GM10847 (cell line): ENCODE results near the gene LNPK.

Experiments used
- POLR2A ChIP-seq: IDR thresholded peaks from 2 replicates; pipeline ENCODE4 v1.6.1; 2011; ENCODE audit not compliant: insufficient read length; ENCODE audit errors: extremely low read depth

The LNPK gene, protein sequence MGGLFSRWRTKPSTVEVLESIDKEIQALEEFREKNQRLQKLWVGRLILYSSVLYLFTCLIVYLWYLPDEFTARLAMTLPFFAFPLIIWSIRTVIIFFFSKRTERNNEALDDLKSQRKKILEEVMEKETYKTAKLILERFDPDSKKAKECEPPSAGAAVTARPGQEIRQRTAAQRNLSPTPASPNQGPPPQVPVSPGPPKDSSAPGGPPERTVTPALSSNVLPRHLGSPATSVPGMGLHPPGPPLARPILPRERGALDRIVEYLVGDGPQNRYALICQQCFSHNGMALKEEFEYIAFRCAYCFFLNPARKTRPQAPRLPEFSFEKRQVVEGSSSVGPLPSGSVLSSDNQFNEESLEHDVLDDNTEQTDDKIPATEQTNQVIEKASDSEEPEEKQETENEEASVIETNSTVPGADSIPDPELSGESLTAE

DNA sequence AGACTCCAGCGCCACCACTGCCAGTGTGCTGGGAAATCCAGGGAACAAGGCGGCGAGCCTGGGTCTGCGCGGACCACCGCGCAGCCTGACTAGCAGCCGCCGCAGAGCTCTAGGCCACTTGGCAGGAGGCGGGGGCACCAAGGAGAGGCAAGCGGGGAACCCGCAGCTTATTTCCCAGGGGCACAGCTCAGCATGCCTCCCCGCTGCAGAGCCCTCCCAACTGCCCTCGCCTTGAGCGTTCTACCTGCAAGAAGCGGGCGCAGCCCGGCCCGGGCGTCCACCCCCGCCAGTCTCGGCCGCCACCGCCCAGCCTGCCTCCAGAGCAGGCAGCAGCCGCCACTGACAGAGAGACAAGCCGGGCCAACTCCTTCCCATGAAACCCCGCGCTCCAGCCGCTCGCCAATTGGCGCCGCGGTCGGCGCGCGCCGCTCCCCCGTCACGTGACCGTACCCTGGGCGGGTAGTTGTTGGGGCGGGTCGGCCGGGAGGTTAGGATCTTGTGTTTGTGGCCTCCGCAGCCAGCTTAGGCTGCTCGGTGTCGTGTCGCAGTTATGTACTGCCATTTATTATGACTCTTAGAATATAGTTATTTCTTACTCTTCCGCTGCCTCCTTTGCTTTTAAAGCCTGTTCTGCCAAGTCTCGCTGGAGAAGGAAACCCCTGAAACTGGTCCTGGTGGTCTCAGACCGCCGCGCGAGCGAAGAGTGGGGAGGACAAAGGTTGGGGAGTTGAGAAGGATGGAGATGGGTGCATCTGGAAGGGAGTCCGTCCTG lies at the start of gene LNPK:
Gene LNPK, minus strand, starts transcription at position 352 of the 772 bp plus-strand sequence. CDS start 6,683 bp downstream, outside the sequence.
- TF ChIP-seq POLR2A, result peak; percentile 92

- no peak for TF ChIP-seq POLR2A
Observed at GRCh38 chr2:176039375-176039774, 37.3 kb upstream of the LNPK start.

- TF ChIP-seq POLR2A, result no peak
Observed at GRCh38 chr2:176038694-176039093, 36.6 kb upstream of the LNPK start.

DNA sequence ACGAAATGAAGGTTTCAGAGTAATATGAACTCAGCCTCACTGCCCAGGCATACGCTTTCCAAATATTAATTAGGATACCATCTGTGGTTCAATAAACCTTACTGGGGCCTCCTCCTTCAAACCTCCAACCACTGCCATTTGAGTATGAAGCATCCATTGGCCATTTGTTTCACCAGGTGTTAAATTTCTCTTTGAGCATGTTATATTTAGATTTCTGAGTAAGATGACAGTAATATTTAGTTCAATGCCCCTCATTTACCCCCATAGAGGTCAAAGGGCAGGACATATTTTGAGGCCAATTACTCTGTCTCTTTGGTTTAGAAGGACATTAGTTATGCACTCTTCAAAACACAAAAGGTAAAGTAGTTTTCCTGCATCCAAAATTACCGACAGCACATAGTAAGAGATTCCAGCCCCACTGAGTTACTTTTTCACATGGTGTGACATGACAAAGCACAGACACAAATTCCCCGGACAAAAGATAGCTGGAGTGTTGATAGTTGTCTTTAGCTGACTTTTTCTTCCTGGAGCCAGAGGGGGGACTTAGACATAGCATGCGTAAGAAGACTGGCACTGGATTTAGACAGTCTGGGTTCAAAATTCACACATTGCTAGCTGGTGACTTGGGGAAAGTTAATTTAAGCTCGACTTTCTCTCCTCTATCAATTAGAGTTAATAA lies 33.1 kb upstream of the LNPK start:
- TF ChIP-seq POLR2A, result no peak

- no peak for TF ChIP-seq POLR2A
Observed at GRCh38 chr2:176027806-176028205, 25.7 kb upstream of the LNPK start.

DNA sequence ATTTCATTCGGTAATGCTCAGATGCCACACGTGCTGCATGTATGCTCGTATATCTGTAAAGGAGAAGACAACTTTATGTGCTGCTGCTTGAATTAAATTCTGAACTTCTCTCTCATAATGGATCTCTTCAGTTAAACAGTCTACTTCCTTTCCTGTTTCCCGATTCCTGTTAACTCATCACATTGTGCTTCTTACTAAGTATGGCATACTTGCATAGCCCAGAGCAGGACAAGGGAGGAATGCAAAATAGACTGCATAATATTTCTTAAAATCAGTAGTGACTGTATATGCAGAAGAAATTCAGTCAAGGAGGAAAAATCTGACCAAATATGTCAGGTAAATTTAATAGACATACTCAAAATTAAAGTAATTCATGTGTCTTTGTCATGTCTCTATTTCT lies 23.9 kb upstream of the LNPK start:
- TF ChIP-seq POLR2A, result no peak

DNA sequence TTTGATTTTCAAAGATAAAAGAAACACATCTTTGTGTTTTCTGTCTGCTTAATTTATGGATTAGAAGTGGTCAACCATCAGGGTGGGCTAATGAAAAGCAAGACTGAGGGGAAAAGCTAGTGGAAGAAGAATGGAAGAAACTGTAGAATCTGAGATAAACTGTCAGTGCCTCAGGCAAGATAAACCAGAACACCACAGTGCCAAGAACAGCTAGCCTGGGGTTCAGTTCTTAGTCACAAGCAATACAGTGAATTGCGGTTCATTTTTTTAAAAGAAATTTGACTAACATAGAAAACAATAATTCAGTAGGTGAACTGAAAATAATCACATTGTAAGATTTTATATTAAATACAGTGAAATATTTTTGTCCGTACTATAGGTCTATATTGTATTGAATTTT lies 22.0 kb upstream of the LNPK start:
- no peak for TF ChIP-seq POLR2A

- TF ChIP-seq POLR2A, result no peak
Observed at GRCh38 chr2:176022048-176022447, 20.0 kb upstream of the LNPK start.

DNA sequence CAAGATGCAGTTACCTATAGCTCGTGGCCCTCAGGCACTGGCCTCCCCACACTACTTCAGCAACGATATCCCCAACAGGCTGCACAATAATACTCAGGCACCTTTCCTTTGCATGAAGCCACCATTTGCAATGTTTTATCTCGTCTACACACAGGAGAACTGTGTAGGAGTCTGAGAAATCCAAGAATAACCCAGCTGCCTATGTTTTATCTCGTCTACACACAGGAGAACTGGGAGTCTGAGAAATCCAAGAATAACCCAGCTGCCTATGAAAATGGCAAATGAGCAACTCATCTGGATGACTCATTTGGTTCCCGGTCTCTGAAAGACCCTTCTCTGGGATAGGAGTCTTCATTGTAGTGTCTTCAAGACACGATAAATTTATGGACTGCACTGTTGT lies 18.3 kb upstream of the LNPK start:
- TF ChIP-seq POLR2A, result no peak

DNA sequence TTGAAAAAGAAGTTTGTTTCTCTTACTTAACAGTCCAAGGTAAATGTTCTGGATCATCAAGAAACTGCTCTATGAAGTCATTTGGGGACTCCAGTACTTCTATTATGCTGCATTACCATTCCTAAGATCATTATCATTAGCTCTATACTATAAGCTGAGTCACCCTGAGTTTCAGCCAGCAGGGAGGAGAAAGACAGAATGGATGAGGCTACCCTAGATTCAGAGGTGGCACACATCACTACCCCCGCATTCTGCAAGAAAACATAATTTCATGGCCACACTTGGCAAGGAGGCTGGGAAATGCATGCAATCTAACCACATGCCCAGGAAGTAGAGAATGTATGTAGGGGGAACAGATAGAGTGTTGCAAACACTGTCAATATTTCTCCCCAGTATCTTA lies 16.6 kb upstream of the LNPK start:
- no peak for TF ChIP-seq POLR2A

GRCh38 chr2:176009445-176009844 lies 7.4 kb upstream of the LNPK start:
- no peak for TF ChIP-seq POLR2A

DNA sequence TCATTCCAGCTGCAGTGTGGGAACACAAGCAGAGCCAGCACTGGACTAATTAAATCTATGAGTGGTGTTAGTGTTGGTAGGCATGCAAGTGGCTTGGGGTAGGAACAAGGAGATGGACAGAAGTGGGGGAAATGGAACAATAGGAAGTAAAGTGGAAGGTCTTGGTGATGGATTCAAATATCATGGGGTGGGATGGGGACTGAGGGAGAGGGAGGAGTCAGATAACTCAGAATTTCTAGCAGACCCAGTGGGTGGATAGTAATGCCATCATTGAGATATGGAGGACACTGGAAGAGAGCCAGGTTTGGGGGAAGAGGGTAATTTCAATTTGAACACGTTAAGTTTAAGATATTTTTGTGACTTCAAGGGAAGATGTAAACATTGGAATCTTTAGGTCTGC lies 2.9 kb upstream of the LNPK start:
- no peak for TF ChIP-seq POLR2A

GRCh38 chr2:176003958-176004357 lies 1.9 kb upstream of the LNPK start:
- TF ChIP-seq POLR2A, result no peak

DNA sequence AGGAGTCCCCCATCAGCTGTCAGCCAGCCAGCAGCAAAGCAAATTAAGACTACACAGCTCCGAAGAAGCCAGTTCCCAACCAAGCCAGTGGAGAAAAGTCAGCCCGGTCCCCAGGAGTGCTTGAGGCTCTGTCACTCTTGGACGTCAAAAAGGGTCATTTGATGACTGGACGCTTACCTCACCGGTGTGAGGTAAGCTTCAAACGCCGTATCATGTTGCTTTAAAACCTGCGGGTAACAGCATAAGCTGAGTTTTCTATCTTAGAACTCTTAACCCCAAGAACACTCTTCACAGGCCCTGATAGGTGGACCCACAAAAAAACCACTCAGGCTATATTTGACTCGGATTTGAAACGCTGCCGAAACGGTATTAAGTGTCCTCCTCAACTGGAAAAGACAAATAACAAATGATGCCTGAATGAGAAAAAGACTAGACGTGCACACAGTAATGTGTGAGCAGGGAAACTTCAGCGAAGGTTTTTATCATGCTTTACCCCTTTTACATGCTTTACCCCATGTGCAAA lies 682 bp upstream of the LNPK start:
- no peak for TF ChIP-seq POLR2A

DNA sequence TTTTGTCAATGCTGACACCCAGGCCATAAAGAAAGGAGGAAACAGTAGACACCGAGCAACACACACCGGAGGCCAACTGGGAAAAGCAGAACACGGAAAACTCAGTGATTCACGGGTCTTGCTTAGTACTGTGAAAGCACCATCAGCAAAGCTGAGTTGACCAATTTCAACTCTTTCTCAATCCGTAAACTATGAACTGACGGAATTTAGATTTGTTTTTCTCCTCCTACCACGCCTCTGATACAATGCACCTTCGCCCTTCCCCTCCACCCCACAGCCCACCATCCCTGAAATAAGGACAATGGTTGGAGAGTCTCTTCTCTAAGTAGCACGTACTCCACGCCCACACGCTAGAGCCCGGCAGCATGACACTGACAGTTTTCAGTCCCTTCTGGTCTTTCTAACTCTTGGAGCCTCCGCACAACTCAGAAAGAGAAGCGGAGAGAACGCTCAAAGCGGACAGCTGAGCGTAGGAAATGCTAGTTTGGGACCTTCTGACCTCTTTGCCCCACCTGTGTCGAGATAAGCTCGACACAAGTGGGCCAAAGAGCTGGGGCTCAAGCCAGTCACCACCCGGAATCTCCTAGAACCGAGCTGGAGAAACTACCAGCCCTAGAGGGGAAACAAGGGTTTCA lies 669 bp downstream of the LNPK start:
- no peak for TF ChIP-seq POLR2A
